HG03196 (cell line): ENCODE results near the gene TMX3.

Source experiments
- ATAC-seq: cut with Tn5 transposase; IDR thresholded peaks from one replicate; pipeline ENCODE4 v1.9.1; 2021; ENCODE audit not compliant: unreplicated experiment

TMX3 gene

DNA sequence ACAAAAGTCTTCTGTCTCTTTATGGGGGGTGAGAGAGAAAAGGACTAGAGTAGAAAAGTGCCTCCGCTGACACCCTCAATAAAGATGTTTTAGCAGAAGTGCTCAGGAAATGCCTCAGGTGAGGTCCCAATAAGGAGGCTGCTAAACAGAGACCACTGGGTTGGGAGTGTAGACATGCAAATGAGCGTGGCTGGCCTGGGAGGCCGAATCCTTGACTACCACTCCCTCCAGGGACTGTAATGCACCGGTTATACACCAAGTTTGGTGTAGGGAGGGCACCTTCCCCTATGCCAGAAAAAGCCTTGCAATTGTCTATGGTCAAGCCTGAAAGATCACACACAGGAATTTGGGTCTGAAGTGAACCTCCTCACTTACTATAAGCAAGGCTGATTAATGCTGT lies 1.8 kb downstream of the TMX3 start:
- no peak for ATAC-seq

DNA sequence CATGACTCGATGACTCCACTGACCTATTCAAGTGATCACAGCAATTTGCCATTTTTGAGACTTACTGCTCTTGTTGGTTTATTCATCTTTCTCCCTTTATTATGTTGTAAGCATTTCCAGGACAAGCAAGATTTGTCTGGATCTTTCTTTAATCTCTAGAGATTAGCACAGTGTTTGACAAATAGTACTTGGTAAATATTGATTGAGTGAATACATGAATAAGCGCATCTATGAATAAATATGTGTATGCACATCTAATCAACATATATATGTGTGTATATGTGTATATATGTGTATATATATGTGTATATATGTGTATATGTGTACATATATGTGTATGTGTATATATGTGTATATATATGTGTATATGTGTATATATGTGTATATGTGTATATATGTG lies 7.3 kb downstream of the TMX3 start:
- ATAC-seq = no peak

DNA sequence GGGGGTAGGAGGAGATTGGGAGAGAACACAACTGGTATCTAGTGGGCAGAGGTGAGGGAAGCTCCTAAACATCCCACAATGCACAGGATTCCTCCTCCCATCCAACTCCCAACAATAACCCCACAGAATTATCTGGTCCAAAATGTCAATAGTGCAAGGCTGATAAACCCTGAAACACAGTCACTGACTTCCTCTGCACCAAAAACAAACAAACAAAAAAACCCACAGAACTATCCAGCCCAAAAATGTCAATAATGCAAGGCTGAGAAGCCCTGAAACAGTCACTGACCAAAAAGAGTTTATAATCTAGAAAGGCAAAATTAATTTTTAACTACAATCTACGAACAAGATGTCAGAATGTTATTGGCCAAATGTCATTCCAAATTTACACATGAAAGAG lies 9.8 kb downstream of the TMX3 start:
- ATAC-seq = no peak

DNA sequence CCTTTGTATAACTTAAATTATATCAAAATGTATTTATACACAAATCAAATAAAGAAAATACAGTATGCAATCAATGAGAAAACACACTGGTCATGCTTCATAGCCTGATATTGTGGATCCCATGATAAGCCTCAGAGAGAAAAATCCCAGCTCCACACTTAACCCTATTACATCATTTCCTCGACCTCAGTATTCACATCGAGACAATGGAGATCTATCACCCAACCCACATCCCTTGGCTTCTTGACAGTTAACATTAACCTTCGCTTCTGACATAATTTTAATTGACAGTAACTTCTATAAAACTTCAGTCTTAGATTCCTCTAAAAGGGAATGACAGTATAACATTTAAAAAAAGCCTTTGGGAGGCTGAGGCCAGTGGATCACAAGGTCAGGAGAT lies 11.6 kb downstream of the TMX3 start:
- no peak for ATAC-seq

DNA sequence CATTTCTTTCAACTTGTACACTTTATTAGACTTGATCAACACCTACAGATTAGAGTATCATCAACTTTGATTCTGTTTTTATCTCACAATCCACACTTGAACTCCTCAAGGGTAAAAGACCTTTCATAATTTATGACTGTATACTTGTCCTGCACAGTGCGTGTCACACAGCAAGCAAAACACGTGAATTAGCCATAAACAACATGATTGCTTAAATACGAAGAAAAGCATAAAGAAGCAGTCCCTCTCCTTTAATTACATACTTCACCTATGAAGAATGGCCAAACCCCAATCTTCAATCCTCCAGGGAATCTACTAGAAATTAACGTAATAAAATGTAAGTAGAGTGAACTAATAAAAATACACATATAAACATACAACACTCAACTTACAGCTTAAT lies 13.6 kb downstream of the TMX3 start:
- no peak for ATAC-seq

DNA sequence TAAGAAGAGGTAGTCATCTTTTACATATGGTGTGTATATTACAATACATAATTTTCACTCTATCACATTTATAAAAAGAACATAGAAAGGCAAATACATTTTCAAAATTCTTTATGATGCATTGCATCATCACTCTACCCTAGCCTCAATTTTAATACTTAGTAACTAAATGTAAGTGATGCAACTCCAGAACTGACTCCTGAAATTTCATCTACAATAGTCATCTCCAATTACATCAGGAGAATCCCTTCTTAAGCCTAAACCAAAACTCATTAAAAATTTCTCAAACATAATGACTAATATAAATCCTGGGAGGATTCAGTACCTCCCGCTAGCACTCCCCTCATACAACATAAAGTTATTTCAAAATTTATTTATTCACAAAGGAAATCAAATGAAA lies 15.9 kb downstream of the TMX3 start:
- no peak for ATAC-seq

DNA sequence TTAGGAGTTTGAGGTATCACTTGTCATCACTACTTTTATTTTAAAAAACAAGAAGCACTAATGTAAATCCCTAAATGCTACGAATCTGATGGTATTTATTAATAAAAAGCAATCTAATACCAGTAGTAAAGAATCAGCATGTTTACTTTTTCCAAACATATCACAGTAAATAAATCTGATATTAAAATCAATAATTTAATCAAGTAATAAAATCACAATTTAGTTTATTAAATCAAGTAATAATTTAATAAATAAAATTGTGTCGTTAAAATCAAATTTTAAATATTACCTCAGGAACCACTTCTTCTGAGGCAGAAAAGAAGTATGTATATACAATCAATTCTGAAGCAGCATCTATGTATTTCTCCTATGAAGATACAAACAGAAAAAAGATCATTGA lies 18.0 kb downstream of the TMX3 start:
- no peak for ATAC-seq

DNA sequence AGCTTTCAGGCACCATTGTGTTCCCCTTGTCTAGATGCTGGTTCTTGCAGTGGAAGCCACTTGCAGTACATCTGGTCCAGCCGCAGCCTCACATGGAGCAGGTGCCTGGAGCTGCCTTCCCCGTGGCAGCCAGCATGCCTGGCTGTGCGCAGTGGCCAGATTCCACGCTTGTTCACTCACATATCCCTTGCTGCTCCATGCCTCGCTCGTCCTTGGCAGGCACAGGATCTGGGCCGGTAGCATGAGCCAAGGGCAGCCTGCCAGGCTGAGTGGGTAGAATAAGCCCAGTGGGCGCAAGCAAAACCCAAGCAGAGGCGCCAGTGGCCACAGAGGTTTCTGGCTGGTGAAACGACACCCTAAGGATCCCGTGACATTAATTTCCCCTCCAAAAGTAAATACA lies 20.6 kb downstream of the TMX3 start:
- ATAC-seq = no peak

DNA sequence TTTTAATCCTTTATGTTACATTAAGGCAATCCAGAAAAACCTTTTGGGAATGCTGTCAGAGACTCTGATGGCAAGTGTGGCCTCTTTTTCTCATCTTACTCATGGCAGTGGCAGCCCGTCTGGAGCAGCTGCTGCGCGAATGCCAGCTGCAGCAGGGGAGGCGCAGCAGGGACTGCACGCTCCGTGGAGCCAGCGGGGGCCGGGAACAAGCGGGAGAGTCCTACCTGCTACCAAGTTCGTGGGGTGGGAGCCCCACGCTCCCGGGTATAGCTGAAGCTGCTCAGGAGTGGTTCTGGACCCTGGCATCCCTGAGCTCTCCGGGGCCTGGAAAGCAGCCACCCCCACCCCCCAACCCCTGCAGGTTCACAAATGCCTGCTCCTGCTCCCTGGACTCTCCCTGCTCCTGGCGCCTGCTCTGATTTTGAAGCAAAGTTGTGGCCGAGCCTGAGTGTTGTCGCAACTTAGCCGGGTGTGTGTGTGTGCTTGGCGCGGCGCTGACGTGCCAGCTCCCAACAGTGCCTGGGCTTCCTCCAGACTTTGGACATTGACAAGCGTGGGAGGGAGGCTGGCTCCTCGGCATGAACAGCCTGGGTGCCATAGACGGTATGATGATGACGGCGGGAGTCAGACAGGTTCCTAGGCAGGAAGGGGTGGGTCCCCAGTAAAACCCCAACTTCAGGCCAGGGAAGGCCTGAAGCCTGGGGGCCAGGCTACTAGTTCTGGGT lies 21.7 kb downstream of the TMX3 start:
- no peak for ATAC-seq

DNA sequence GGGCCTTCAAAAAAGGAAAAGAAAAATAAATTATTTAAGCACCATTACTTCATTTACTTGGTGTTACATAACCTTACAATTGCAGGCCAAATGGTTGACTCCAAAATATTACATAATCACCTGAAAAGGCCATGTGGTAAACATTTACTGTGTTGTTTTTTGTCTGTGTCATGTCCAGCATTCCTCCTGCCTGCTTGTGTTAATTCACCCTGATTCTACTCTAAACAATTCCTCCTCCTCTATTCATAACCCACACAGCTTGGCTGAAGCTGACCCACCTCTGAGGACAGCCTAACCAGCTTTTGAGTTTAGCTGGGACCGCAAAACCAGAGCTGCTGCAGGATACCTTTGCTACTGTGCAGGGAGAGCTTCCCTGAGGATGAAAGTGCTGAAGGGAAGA lies 35.4 kb downstream of the TMX3 start:
- ATAC-seq = no peak

DNA sequence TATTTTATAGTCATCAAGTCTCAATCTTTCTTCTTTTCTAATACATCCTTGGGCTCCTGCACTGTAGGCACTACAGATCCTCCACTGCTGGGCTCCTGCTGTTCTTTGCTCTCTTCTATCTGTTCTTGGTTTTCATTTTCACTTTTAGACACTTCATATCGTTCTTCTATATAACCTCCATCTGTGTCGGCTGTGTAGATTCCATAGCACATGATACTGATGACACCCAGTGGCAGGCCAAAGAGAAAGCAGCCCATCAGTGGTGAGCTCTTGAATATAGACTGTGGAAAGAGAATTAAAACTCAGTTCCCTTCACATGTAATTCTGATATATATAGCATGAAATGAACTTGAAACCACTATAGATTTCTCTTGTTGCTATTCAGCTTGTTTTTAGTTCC lies 38.0 kb downstream of the TMX3 start:
- ATAC-seq = peak; percentile 64

DNA sequence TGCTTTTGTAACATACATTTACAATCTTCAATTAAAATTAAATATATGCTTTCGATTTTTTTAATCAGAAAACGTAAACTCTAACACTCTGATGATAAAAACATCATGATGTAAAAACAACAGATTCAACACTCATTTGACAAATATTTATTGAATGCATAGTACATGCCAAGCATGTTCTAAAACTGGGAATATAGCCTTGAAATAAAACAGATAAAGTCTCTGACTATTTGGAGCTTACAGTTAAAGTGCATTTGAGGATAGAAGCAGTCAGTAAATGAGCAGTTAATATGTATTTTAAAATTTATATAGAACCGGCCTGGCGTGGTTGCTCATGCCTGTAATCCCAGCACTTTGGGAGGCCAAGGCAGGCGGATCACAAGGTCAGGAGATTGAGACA lies 47.8 kb downstream of the TMX3 start:
- ATAC-seq = no peak

DNA sequence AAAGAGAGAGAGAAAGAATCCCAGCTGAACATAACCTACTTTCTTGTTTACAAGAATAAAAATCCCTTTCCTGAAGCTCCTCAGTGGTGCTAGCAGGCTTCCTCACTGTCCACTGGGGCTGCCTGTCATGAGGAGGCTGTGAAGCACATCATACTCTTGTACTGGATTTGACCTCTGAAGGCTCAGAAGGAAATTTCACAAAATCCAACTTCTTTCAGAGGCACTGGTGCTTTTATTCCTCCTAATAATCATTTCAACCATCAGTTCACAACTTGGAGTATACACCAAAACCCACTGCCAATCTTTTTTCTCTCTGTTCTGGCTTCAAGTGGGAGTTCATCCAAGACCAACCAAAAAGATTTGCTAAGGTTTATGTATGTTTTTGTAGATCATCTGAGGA lies 48.5 kb downstream of the TMX3 start:
- no peak for ATAC-seq

DNA sequence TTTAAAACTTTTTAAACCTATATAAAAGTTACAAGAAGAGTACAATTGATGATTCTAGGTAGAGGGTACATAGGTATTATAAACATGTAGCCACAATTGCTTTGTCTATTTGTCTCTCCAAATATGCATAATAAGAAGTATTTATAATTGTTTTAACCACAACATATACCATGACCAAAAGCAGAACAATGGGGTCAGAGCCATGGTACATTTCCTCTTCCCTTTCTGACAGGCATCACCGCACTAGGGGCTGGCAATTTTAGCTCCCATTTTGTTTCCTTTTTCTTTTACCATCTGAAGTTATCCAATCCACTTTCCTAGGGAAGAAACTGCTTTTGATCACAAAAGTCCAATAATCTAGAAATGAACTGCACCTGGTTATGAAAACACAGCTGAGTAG lies 49.3 kb downstream of the TMX3 start:
- no peak for ATAC-seq

DNA sequence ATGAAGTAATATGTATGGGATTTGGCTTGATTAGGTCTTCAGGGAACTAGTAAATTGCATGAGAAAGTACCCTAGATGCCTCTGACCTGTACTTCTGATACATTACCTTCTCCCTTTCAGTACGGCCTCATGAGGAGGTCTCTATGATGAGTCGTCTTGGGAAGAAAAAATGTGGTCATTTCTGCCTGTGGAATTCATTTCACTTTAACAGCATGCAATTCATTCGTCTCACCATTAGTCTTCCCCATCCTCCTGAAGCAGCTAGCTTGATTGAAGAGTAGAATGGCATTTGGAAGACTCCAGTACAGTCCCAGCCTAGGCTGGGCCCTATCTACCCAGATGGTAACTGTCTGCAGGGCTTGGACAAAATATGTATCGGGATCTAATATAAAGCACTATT lies 52.2 kb downstream of the TMX3 start:
- ATAC-seq = no peak

DNA sequence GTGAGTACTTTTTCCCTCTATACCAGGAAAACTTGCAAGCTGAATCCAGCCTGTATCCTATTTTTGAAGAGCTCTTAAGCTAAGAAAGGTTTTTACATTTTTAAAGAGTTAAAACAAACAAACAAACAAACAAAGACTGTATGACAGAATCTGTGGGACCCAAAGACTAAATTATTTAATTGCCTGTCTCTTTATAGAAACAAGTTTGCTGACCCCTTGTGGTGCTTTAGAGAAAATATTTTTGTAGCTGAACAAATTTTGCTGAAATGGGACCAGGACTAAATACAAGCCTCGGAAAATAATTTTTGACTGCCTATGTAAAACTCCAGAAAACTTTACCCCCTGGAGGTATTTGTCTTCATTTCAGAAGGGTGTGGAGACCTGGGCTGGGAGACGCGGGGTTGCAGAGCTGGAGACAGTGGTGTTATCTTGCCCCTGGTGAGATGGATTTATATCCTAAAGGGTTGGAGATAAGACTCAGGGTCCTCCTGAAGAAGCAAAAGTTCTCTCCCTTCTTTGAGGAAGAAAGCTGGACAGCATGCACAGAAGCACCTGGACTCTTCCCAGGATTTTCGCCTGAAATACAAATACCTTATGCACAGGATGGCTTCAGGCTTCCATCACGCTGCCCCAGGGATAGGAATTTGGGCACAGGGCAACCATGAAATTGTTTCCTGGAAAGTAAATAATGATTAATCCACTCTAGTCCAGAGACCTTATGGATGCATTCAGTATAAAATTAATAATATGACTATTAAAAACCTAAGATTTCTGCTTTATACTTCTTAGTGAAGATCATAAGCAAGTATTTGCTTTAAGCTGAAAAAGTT lies 54.3 kb downstream of the TMX3 start:
- no peak for ATAC-seq

DNA sequence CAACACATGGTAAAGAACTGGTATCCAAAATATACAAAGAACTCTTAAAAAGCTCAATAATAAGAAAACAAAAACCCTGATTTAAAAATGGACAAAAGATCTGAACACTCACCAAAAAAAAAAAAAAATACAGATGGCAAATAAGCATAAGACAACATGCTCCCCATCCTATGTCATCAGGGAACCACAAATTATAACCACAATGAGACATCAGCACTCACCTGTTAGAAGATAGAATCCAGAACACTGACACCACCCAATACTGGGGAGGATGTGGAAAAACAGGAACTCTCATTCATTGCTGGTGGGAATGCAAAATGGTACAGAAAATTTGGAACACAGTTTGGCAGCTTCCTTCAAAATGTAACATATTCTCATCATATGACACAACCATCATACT lies 66.7 kb downstream of the TMX3 start:
- no peak for ATAC-seq

DNA sequence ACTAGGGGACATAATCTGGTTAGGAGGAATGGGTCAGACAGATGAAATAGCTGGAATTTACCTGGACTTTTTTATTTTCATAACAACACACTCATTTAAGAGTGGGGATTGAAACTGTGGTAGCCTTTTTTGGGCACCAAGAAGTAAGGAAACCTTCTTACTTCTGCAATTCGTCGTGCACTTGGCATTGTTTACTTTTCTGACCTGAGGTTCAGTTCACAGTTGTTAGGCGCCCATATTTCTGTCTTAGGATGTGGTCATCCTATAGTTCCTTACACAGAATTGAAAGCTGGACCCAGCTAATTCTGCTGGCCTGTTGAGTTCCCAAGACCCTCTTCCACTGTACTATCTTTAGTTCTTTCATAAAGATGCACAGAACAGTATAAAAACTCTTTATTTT lies 72.9 kb downstream of the TMX3 start:
- no peak for ATAC-seq

DNA sequence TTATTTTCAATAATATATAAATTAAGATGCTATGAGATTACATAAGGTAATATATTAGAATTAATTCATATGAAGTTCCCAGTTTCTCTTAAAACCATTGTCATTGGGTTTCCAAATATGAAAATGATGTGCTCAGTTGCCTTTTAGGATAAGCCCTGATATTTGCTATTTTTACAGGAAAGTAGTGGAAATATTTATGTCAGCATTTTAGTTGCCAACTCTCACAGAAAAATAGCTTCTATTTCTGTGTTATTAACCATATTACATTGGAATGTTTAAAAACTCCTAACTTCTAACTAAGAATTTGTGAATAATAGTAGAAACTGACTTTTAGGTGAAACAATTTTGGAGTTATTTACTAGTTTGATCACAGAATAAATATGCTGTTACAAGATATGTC lies 74.0 kb downstream of the TMX3 start:
- ATAC-seq = no peak

DNA sequence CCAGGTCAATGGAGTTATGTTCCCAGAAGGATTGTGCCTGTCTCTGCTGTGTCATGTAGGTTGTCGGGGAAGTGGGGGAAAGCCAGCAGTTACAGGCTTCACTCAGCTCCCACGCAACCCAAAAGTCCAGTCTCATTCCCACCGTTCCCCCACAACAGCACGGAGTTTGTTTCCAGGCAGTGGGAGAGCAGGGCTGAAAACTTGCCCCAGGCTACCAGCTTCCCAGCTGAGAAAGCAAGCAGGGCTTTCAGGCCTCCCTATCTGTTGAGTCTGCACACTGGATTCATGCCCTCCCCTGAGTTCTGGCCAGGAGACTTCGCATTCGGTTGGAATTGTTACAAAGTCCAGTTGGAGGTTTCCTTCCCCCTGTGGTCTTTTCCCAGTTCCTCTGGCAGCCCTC lies 76.3 kb downstream of the TMX3 start:
- no peak for ATAC-seq

DNA sequence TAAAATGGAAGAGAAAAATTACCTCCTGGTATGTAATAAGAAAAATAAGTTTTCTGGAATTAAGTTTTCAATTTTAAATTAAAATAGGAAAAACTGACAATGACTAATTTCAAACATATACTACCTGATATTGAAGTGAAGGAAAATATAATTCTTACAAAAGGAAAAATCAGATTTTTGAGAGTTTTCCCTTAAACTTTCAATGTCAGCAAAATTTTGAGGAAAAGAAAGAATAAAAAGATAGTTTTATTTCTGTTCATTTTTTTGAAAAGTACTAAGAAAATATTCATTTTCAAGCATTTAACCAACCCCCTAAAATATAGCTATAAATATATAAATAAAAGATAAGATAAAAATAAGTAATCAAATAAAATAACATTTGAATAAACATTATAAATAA lies 87.1 kb downstream of the TMX3 start:
- no peak for ATAC-seq
